ENCODE results near the gene SIGLEC15. TPM values are rescaled to one million over a fixed set of nuclear protein-coding genes. Genes with fewer than 3 reads are reported as not detected.

Gene SIGLEC15
- total RNA-seq, 2 experiments from 2014 or later = not detected

DNA sequence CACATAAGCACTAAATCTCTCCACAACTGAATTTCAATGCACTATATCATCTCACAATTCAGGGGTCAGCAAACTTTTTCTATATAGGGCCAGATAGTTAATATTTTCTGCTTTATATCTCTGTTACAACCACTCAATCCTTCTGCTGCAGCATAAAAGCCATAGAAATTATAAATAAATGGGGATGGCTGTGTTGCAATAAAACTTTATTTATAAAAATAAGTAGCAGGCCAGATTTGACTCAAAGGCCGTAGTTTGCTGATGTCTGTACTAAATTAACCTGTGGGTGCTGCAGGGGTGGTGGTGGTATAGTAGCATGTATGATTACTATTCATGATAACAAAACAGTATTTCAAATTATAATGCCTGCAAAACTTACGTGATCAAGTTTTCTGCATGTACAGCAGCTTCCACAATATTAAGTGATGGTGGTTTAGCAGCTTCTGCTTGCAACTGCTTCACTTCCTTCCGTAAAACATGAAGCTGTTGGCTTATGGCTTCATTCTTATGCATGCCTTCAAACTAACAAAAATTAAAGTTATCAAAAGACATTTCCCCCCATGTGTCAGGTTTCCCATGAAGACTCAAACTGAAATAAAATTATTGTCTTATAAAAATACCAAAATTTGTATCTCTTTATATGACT is 64.1 kb downstream of the SIGLEC15 start:
- H3K9me3 Mint-ChIP-seq = no peaks in the 10 kb centered on the region
- H3K36me3 Mint-ChIP-seq = peaks cover 11% of the 10 kb centered on the region
- POLR2A ChIA-PET = no interaction called here
- ATAC-seq (ENCODE audit: low read depth) = no peak
- DNase-seq = no peak
- no peaks in the 10 kb centered on the region for H3K27me3 Mint-ChIP-seq
- H3K4me3 Mint-ChIP-seq = no peak overlapping the region
- H3K27ac Mint-ChIP-seq = no peak overlapping the region
- no peaks in the 10 kb centered on the region for H3K4me1 Mint-ChIP-seq

DNA sequence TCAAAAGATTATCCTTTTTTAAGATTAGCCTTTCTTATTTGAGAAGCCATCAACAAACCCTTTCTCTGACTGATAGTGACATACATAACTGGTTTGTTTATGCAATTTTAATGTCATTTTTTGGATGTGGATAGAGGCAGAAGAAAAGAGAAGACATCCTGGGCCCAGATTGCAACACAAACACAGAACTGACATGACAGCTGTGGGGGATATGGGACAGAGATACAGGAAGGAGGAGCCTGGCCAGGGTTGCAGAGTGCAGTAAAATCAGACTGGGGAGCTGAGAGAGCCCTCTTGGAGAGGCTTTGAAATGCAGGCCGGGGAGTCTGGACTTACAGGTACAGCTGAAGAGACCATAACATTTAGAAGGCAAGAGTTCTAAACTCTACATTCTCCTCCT is 65.1 kb downstream of the SIGLEC15 start:
- DNase-seq = no peak
- no peak for ATAC-seq (ENCODE audit: low read depth)
- POLR2A ChIA-PET = no interaction called here
- no peak overlapping the region for H3K4me3 Mint-ChIP-seq
- peaks cover 3% of the 10 kb centered on the region for H3K4me1 Mint-ChIP-seq
- H3K36me3 Mint-ChIP-seq = peaks cover 19% of the 10 kb centered on the region
- no peak overlapping the region for H3K27ac Mint-ChIP-seq
- no peaks in the 10 kb centered on the region for H3K27me3 Mint-ChIP-seq
- no peaks in the 10 kb centered on the region for H3K9me3 Mint-ChIP-seq

DNA sequence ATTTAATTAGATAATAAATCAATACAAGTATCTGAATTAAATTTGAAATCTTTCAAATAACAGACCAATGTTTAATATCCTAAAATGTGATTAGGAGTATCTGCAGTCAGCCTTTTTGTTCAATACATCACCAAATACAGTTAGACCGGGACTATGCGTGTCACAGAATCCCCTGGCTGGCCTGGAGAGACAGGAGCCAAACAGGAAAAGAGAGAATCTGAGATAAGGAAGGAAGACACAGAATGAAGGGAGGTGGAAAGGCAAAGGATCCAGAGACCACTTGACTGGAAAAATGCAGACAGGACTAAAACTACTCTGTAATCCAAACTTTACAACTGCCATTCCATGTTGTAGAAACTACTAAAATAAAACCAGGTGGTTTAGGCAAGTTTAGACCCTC is 66.3 kb downstream of the SIGLEC15 start:
- Mint-ChIP-seq H3K27me3 (no peaks in the 10 kb centered on the region), H3K27ac (no peak overlapping the region), H3K4me1 (peaks cover 5% of the 10 kb centered on the region), H3K36me3 (peaks cover 21% of the 10 kb centered on the region), H3K4me3 (no peak overlapping the region), H3K9me3 (no peaks in the 10 kb centered on the region)
- DNase-seq (no peak), ATAC-seq (ENCODE audit: low read depth) (no peak)
- POLR2A ChIA-PET = no interaction called here

Other genes starting within 250 kb of the SIGLEC15 start
- gene SLC14A2, start 210.2 kb upstream of the SIGLEC15 start, total RNA-seq = under 1 TPM; 0.11 TPM
- 1 to 10 TPM; 3.1 to 3.5 TPM for gene SLC14A1, start 101.5 kb upstream of the SIGLEC15 start, total RNA-seq
- gene EPG5, start 141.7 kb downstream of the SIGLEC15 start, total RNA-seq = 10 to 100 TPM; 30.3 to 33.5 TPM
- 10 to 100 TPM; 12.6 to 12.9 TPM for gene PSTPIP2, start 246.6 kb downstream of the SIGLEC15 start, total RNA-seq

All from activated naive CD8-positive, alpha-beta T cell treated with anti-CD3 and anti-CD28 coated beads, Interleukin-2, amount 10 ng/mL, durations not matched to agents 7 days and 5 days (primary cell).